ENCODE data around the gene CPLX3. TPM values are rescaled to one million over a fixed set of nuclear protein-coding genes. Genes with fewer than 3 reads are reported as not detected.

The CPLX3 gene
- total RNA-seq, 2 experiments from 2014 or later = 0.35 TPM; not detected in 1

DNA sequence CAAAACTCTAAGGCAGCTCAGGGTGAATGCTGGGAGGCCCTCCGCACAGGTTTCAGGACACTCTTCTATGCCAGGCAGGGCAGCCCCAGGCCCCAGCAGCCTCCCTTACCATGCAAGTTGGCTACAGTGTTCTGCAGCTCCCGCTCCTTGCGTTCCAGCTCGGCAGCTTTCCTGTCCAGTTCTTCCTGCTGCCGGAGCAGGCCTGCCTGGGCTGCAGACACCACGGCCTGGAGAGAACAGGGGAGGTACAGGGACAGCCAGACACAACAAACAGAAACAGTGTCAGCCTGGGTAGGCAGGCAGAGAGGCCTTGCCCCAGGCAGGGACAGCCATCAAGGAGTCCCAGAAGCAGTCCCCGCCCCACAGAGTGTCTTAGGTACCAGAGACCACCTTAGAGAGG is 25.5 kb downstream of the CPLX3 start:
- no peak overlapping the region for H3K27ac Mint-ChIP-seq
- CTCF ChIA-PET = no interaction called here
- no peak overlapping the region for H3K4me3 Mint-ChIP-seq
- H3K27me3 Mint-ChIP-seq = no peaks in the 10 kb centered on the region
- peaks cover 9% of the 10 kb centered on the region for H3K4me1 Mint-ChIP-seq
- H3K36me3 Mint-ChIP-seq = peaks cover 35% of the 10 kb centered on the region
- DNase-seq (no peak), ATAC-seq (no peak)
- no peaks in the 10 kb centered on the region for H3K9me3 Mint-ChIP-seq (ENCODE audit: low read depth)

DNA sequence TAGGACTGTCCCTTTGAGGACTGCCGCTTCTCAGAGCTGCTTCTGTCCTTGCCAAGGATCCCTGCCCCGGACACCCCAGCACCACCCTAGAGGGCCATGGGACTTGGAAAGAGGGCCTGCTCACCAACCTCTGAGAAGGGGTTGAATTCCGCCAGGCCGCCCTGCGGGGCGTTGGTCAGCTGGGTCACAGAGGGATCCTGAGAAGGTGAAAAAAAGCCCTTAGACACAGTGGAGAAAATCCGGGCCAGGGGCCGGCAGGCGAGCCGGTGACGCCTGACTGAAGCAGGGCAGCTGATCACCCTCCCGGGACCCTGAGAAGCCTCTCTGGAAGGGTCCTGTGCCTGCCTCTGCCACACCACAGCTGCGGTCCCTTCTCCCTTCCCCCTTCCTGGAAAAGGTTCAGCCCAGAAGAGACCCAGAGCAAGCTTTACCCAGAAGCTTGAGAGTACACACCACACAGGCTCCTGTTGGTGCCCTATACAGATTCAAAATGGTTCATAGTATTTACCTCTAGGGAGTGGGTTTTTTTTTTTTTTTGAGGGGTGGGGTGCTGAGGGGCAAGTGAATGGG is 28.1 kb downstream of the CPLX3 start:
- Mint-ChIP-seq H3K27ac (no peak overlapping the region), H3K36me3 (peaks cover 22% of the 10 kb centered on the region), H3K4me3 (no peak overlapping the region), H3K27me3 (no peaks in the 10 kb centered on the region), H3K4me1 (peaks cover 35% of the 10 kb centered on the region), H3K9me3 (ENCODE audit: low read depth) (no peaks in the 10 kb centered on the region)
- DNase-seq = no peak
- CTCF ChIA-PET = interaction anchor here (0.9 to 7.5 kb wide), 7 partner anchors 8 to 83 kb away, joined by 3 to 66 read pairs (median 3); no protein-coding TSS in a partner anchor
- ATAC-seq = no peak

GRCh38 chr15:74855857-74856256 is 29.4 kb downstream of the CPLX3 start:
- H3K9me3 Mint-ChIP-seq (ENCODE audit: low read depth) = no peaks in the 10 kb centered on the region
- H3K4me1 Mint-ChIP-seq = peaks cover 38% of the 10 kb centered on the region
- DNase-seq (no peak), ATAC-seq (no peak)
- CTCF ChIA-PET = interaction anchor here (0.7 to 7.5 kb wide), 7 partner anchors 11 to 95 kb away, joined by 3 to 66 read pairs (median 5); no protein-coding TSS in a partner anchor
- H3K27me3 Mint-ChIP-seq = no peaks in the 10 kb centered on the region
- H3K27ac Mint-ChIP-seq = peak overlapping the region; percentile 76
- no peak overlapping the region for H3K4me3 Mint-ChIP-seq
- H3K36me3 Mint-ChIP-seq = peaks cover 18% of the 10 kb centered on the region

DNA sequence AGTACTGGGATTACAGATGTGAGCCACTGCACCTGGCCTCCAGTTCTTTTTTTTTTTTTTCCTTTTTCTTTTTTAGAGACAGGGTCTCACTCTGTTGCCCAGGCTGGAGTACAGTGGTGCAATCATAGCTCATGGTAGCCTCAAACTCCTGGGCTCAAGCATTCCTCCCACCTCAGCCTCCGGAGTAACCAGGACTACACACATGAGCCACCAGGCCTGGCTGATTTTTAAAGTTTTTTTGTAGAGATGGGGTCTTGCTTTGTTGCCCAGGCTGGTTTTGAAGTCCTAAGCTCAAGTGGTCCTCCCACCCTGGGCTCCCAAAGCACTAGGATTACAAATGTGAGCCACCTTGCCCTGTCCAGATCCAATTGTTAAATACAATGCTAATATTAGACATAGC is 30.1 kb downstream of the CPLX3 start:
- no peak overlapping the region for H3K4me3 Mint-ChIP-seq
- no peaks in the 10 kb centered on the region for H3K9me3 Mint-ChIP-seq (ENCODE audit: low read depth)
- H3K27me3 Mint-ChIP-seq = no peaks in the 10 kb centered on the region
- H3K4me1 Mint-ChIP-seq = peaks cover 43% of the 10 kb centered on the region
- no peak for DNase-seq
- H3K27ac Mint-ChIP-seq = peak overlapping the region; percentile 91
- no peak for ATAC-seq
- H3K36me3 Mint-ChIP-seq = peaks cover 14% of the 10 kb centered on the region
- CTCF ChIA-PET = interaction anchor here (1.2 to 7.5 kb wide), 7 partner anchors 13 to 94 kb away, joined by 3 to 66 read pairs (median 7); no protein-coding TSS in a partner anchor

DNA sequence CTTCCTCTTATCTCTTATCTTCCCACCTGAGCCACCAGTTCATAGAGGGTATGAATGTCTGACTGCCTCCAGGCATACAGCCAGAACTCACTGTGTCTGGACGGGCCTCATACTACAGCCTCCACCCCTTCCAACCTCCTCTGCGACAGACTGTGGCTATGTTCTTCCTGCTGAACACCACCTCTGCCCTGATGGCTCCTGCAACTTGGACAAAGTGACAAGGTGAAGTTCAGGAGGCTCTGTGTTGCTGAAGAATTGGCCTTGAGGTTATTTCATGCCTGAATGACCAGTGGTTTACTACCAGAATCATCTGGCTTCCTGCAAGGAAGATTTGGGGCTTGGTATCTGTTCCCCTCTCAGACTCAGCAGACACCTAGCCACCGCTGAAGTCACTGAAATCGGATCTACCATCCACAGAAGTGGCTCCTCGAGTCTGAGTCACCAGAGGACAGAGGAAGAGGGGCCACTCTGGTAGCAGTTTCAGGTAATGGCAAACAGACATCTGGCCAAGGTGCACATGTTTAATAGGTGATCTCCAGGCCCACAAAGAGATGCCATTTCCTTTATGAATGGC is 30.7 kb downstream of the CPLX3 start:
- H3K9me3 Mint-ChIP-seq (ENCODE audit: low read depth) = no peaks in the 10 kb centered on the region
- ATAC-seq = no peak
- H3K4me1 Mint-ChIP-seq = peaks cover 43% of the 10 kb centered on the region
- H3K27me3 Mint-ChIP-seq = no peaks in the 10 kb centered on the region
- no peak overlapping the region for H3K4me3 Mint-ChIP-seq
- CTCF ChIA-PET = interaction anchor here (0.6 to 7.5 kb wide), 9 partner anchors 13 to 93 kb away, joined by 3 to 66 read pairs (median 8); no protein-coding TSS in a partner anchor
- peaks cover 11% of the 10 kb centered on the region for H3K36me3 Mint-ChIP-seq
- H3K27ac Mint-ChIP-seq = peak overlapping the region; percentile 91
- DNase-seq = no peak

GRCh38 chr15:74857671-74858368 is 31.4 kb downstream of the CPLX3 start:
- CTCF ChIA-PET = interaction anchor here (0.6 to 7.5 kb wide), 13 partner anchors 10 to 93 kb away, joined by 3 to 66 read pairs (median 6); partner anchors contain the start of gene FAM219B
- DNase-seq (peak; percentile 65), ATAC-seq (peak; percentile 79)
- H3K4me3 Mint-ChIP-seq = no peak overlapping the region
- no peaks in the 10 kb centered on the region for H3K27me3 Mint-ChIP-seq
- peak overlapping the region; percentile 91 for H3K27ac Mint-ChIP-seq
- no peaks in the 10 kb centered on the region for H3K9me3 Mint-ChIP-seq (ENCODE audit: low read depth)
- peaks cover 11% of the 10 kb centered on the region for H3K36me3 Mint-ChIP-seq
- H3K4me1 Mint-ChIP-seq = peaks cover 44% of the 10 kb centered on the region

- H3K27ac Mint-ChIP-seq = peak overlapping the region; percentile 91
- H3K9me3 Mint-ChIP-seq (ENCODE audit: low read depth) = no peaks in the 10 kb centered on the region
- peaks cover 47% of the 10 kb centered on the region for H3K4me1 Mint-ChIP-seq
- H3K27me3 Mint-ChIP-seq = no peaks in the 10 kb centered on the region
- CTCF ChIA-PET = interaction anchor here (0.9 to 7.5 kb wide), 12 partner anchors 10 to 92 kb away, joined by 3 to 66 read pairs (median 6); partner anchors contain the start of gene FAM219B
- ATAC-seq (no peak), DNase-seq (no peak)
- peaks cover 8% of the 10 kb centered on the region for H3K36me3 Mint-ChIP-seq
- no peak overlapping the region for H3K4me3 Mint-ChIP-seq
Observed at GRCh38 chr15:74858369-74858740, 31.9 kb downstream of the CPLX3 start.

- Mint-ChIP-seq H3K27ac (peak overlapping the region; percentile 81), H3K36me3 (peaks cover 38% of the 10 kb centered on the region), H3K4me3 (no peak overlapping the region), H3K9me3 (ENCODE audit: low read depth) (no peaks in the 10 kb centered on the region), H3K4me1 (peaks cover 66% of the 10 kb centered on the region), H3K27me3 (no peaks in the 10 kb centered on the region)
- ATAC-seq = peak; percentile 41
- CTCF ChIA-PET = interaction anchor here (0.8 to 1.5 kb wide), 4 partner anchors 31 to 94 kb away, joined by 3 to 4 read pairs (median 3); no protein-coding TSS in a partner anchor
- DNase-seq = no peak
Observed at GRCh38 chr15:74863239-74864056, 37.0 kb downstream of the CPLX3 start.

- no peak overlapping the region for H3K4me3 Mint-ChIP-seq
- no peak for ATAC-seq
- H3K27ac Mint-ChIP-seq = peak overlapping the region; percentile 76
- no peaks in the 10 kb centered on the region for H3K9me3 Mint-ChIP-seq (ENCODE audit: low read depth)
- H3K27me3 Mint-ChIP-seq = no peaks in the 10 kb centered on the region
- CTCF ChIA-PET = interaction anchor here (0.8 to 1.5 kb wide), 4 partner anchors 30 to 95 kb away, joined by 3 to 4 read pairs (median 3); no protein-coding TSS in a partner anchor
- no peak for DNase-seq
- peaks cover 66% of the 10 kb centered on the region for H3K4me1 Mint-ChIP-seq
- H3K36me3 Mint-ChIP-seq = peaks cover 40% of the 10 kb centered on the region
Observed at GRCh38 chr15:74864296-74864695, 37.9 kb downstream of the CPLX3 start.

DNA sequence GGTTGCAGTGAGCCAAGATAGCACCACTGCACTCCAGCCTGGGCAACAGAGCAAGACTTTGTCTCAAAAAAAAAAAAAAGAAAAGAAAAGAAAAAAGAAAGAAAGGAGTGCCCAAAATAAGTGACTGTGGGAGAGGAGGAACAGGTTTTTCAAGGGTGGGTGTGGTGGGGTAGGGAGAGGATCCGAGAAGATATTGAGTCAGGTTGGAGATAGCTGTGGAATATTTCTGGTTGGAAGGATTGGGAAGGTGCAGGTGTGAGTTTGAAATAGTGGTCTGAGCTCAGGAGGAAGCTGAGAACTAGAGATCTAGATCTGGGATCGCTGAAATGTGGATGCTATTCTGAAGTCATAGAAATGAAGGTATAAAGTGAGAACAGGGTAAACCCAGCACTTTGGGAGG is 38.9 kb downstream of the CPLX3 start:
- Mint-ChIP-seq H3K27me3 (no peaks in the 10 kb centered on the region), H3K36me3 (peaks cover 47% of the 10 kb centered on the region), H3K4me1 (peaks cover 70% of the 10 kb centered on the region), H3K27ac (peak overlapping the region; percentile 68), H3K9me3 (ENCODE audit: low read depth) (no peaks in the 10 kb centered on the region), H3K4me3 (no peak overlapping the region)
- CTCF ChIA-PET = interaction anchor here (1.2 kb wide), 1 partner anchor 11 kb away, joined by 3 read pairs; no protein-coding TSS in a partner anchor
- DNase-seq = no peak
- no peak for ATAC-seq

GRCh38 chr15:74866090-74866489 is 39.7 kb downstream of the CPLX3 start:
- Mint-ChIP-seq H3K4me1 (peaks cover 77% of the 10 kb centered on the region), H3K4me3 (no peak overlapping the region), H3K36me3 (peaks cover 51% of the 10 kb centered on the region), H3K27me3 (no peaks in the 10 kb centered on the region), H3K9me3 (ENCODE audit: low read depth) (no peaks in the 10 kb centered on the region), H3K27ac (peak overlapping the region; percentile 47)
- DNase-seq (no peak), ATAC-seq (no peak)
- CTCF ChIA-PET = interaction anchor here (2.7 kb wide), 1 partner anchor 35 kb away, joined by 19 read pairs; no protein-coding TSS in a partner anchor

DNA sequence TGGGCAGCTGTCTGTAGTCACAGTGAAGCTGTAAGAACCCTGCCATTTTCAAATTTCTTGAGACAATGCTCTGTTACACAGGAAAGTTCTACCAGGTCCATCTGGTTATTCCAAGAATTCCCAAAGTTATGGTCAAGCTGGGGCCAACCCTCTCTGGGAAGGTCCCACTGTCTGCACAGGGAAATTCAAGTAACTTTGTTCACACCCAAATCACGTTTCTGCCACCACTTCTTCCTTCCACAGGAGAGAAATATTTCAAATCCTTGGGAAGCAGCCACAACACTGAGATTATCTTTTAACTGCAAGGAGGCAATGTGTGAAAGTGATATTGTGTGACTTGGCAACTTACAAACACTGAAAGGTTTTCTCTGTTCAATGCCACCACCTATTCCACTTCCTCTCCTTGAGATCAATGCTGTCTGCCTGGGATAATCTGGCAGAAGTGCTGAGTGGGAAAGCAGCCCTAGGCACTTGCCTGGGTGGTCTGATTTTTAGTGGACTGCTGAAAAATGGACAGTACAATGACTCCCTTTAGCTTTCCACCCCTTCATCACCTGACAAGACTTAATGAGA is 41.1 kb downstream of the CPLX3 start:
- peaks cover 54% of the 10 kb centered on the region for H3K36me3 Mint-ChIP-seq
- ATAC-seq = no peak
- no peaks in the 10 kb centered on the region for H3K9me3 Mint-ChIP-seq (ENCODE audit: low read depth)
- peak overlapping the region; percentile 18 for H3K4me3 Mint-ChIP-seq
- H3K27ac Mint-ChIP-seq = peak overlapping the region; percentile 95
- DNase-seq = no peak
- CTCF ChIA-PET = interaction anchor here (0.7 to 2.7 kb wide), 4 partner anchors 9 to 34 kb away, joined by 3 to 19 read pairs (median 4); no protein-coding TSS in a partner anchor
- H3K27me3 Mint-ChIP-seq = no peaks in the 10 kb centered on the region
- H3K4me1 Mint-ChIP-seq = peaks cover 81% of the 10 kb centered on the region

Data from activated CD8-positive, alpha-beta memory T cell treated with anti-CD3 and anti-CD28 coated beads, Interleukin-2, amount 10 ng/mL, durations not matched to agents 7 days and 5 days (primary cell).